ENCODE data around the gene POC1A. TPM values are rescaled to one million over a fixed set of nuclear protein-coding genes. Genes with fewer than 3 reads are reported as not detected.

The POC1A gene
- total and polyA plus RNA-seq, 9 of the 15 experiments (the other 6 are each of a cell fraction or from before 2014, with no cell fraction given) = 7.2 to 17.5 (median 12.1) TPM

DNA sequence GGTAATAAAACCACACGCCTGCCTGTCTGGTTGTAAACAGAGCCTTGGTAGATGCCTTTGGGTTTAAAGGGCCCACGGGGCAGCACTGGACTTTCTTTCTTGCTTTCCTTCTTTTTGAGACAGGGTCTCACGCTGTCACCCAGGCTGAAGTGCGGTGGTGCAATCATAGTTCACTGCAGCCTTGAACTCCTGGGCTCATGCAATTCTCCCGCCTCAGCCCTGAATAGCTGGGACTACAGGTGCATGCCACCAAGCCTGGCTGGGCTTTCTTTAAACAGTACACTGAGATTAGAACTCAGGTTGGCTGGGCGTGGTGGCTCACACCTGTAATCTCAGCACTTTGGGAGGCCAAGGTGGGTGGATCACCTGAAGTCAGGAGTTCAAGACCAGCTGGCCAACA lies 42.2 kb downstream of the POC1A start:
- Histone ChIP-seq H3K27ac (ENCODE audit: extremely low read depth, low read depth, low read length) (no peak overlapping the region), H2AFZ (ENCODE audit: low read depth, low read length) (no peak overlapping the region), H3K4me1 (replicated peaks in 1 of 2; ENCODE audit: control insufficient read depth in 2 of 2, insufficient read depth in 2 of 2, low read length in 2 of 2) (peaks cover 4 to 5% of the 10 kb centered on the region in 2 experiments; a peak in 4 of 5 replicates), H3K9me1 (ENCODE audit: control insufficient read depth, insufficient read depth, low read length) (no peaks in the 10 kb centered on the region), H3K9me3 (replicated peaks; ENCODE audit: control insufficient read depth, insufficient read depth, low read depth, low read length) (no peaks in the 10 kb centered on the region), H4K20me1 (replicated peaks; ENCODE audit: control insufficient read depth, insufficient read depth, low read length) (no peaks in the 10 kb centered on the region), H3K4me3 (no peak overlapping the region), H3K79me2 (ENCODE audit: control insufficient read depth, insufficient read depth, low read length) (no peaks in the 10 kb centered on the region), H3K9ac (ENCODE audit: insufficient read depth in 1 of 2, low read depth in 2 of 2, low read length in 2 of 2) (no peak overlapping the region), H3K27me3 (ENCODE audit: control insufficient read depth in 2 of 2, insufficient read depth in 2 of 2, low read length in 2 of 2) (no peaks in the 10 kb centered on the region), H3K36me3 (ENCODE audit: control insufficient read depth, insufficient read depth, low read length) (peaks cover 41% of the 10 kb centered on the region; the same call in 1 of the 3 replicates), H3K4me2 (ENCODE audit: insufficient read depth, low read length) (no peak overlapping the region)
- ATAC-seq (no peak), FAIRE-seq (no peak), DNase-seq (ENCODE audit: extremely low read depth in 1 of 4, low spot score in 3 of 4) (no peak)
- in situ Hi-C loops (cut with MboI) = no loop called here
- POLR2A ChIA-PET = no interaction called here
- CTCF ChIA-PET (ENCODE audit: low intra/inter-chr PET ratio) = no interaction called here
- intact Hi-C loops (cut with micrococcal nuclease) = no loop called here
- 84% methylated on average over 6 of the region's 6 CpGs for WGBS (ENCODE audit: insufficient coverage, low coverage, missing lambda C conversion rate)
- no TSS peak for BruUV-seq (replicated peaks)
- TF ChIP-seq, protein P1, sequence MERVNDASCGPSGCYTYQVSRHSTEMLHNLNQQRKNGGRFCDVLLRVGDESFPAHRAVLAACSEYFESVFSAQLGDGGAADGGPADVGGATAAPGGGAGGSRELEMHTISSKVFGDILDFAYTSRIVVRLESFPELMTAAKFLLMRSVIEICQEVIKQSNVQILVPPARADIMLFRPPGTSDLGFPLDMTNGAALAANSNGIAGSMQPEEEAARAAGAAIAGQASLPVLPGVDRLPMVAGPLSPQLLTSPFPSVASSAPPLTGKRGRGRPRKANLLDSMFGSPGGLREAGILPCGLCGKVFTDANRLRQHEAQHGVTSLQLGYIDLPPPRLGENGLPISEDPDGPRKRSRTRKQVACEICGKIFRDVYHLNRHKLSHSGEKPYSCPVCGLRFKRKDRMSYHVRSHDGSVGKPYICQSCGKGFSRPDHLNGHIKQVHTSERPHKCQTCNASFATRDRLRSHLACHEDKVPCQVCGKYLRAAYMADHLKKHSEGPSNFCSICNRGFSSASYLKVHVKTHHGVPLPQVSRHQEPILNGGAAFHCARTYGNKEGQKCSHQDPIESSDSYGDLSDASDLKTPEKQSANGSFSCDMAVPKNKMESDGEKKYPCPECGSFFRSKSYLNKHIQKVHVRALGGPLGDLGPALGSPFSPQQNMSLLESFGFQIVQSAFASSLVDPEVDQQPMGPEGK (CRISPR knock-in tag; IDR thresholded peaks at IDR 0.05; ENCODE audit: borderline replicate concordance) = no peak
- TF ChIP-seq PHB2 (IDR thresholded peaks at IDR 0.05; ENCODE audit: low read depth) = no peak
- TF ChIP-seq HNRNPH1 (optimal IDR thresholded peaks at IDR 0.05; ENCODE audit: low read depth, low read length) = no peak
- TF ChIP-seq TRIM28 (IDR thresholded peaks at IDR 0.05) = no peak
- no peak for TF ChIP-seq MBD2 (IDR thresholded peaks at IDR 0.05; ENCODE audit: borderline replicate concordance, low read depth)
- no peak for TF ChIP-seq NFE2 (IDR thresholded peaks at IDR 0.05; ENCODE audit: low read depth)
- TF ChIP-seq, protein P2, sequence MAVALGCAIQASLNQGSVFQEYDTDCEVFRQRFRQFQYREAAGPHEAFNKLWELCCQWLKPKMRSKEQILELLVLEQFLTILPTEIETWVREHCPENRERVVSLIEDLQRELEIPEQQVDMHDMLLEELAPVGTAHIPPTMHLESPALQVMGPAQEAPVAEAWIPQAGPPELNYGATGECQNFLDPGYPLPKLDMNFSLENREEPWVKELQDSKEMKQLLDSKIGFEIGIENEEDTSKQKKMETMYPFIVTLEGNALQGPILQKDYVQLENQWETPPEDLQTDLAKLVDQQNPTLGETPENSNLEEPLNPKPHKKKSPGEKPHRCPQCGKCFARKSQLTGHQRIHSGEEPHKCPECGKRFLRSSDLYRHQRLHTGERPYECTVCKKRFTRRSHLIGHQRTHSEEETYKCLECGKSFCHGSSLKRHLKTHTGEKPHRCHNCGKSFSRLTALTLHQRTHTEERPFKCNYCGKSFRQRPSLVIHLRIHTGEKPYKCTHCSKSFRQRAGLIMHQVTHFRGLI (CRISPR knock-in tag; IDR thresholded peaks at IDR 0.05) = no peak
- TF ChIP-seq, protein P3, sequence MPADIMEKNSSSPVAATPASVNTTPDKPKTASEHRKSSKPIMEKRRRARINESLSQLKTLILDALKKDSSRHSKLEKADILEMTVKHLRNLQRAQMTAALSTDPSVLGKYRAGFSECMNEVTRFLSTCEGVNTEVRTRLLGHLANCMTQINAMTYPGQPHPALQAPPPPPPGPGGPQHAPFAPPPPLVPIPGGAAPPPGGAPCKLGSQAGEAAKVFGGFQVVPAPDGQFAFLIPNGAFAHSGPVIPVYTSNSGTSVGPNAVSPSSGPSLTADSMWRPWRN (IDR thresholded peaks at IDR 0.05; ENCODE audit: low read depth) = no peak
- TF ChIP-seq, protein P4, sequence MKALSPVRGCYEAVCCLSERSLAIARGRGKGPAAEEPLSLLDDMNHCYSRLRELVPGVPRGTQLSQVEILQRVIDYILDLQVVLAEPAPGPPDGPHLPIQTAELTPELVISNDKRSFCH (CRISPR knock-in tag; IDR thresholded peaks at IDR 0.05) = no peak
- TF ChIP-seq, protein P4 (tag; IDR thresholded peaks at IDR 0.05) = no peak
- TF ChIP-seq, protein P5, sequence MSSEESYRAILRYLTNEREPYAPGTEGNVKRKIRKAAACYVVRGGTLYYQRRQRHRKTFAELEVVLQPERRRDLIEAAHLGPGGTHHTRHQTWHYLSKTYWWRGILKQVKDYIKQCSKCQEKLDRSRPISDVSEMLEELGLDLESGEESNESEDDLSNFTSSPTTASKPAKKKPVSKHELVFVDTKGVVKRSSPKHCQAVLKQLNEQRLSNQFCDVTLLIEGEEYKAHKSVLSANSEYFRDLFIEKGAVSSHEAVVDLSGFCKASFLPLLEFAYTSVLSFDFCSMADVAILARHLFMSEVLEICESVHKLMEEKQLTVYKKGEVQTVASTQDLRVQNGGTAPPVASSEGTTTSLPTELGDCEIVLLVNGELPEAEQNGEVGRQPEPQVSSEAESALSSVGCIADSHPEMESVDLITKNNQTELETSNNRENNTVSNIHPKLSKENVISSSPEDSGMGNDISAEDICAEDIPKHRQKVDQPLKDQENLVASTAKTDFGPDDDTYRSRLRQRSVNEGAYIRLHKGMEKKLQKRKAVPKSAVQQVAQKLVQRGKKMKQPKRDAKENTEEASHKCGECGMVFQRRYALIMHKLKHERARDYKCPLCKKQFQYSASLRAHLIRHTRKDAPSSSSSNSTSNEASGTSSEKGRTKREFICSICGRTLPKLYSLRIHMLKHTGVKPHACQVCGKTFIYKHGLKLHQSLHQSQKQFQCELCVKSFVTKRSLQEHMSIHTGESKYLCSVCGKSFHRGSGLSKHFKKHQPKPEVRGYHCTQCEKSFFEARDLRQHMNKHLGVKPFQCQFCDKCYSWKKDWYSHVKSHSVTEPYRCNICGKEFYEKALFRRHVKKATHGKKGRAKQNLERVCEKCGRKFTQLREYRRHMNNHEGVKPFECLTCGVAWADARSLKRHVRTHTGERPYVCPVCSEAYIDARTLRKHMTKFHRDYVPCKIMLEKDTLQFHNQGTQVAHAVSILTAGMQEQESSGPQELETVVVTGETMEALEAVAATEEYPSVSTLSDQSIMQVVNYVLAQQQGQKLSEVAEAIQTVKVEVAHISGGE (CRISPR knock-in tag; IDR thresholded peaks at IDR 0.05) = no peak
- TF ChIP-seq, protein P6, sequence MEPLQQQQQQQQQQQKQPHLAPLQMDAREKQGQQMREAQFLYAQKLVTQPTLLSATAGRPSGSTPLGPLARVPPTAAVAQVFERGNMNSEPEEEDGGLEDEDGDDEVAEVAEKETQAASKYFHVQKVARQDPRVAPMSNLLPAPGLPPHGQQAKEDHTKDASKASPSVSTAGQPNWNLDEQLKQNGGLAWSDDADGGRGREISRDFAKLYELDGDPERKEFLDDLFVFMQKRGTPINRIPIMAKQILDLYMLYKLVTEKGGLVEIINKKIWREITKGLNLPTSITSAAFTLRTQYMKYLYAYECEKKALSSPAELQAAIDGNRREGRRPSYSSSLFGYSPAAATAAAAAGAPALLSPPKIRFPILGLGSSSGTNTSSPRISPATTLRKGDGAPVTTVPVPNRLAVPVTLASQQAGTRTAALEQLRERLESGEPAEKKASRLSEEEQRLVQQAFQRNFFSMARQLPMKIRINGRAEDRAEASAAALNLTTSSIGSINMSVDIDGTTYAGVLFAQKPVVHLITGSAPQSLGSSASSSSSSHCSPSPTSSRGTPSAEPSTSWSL (CRISPR knock-in tag; IDR thresholded peaks at IDR 0.05; ENCODE audit: borderline replicate concordance) = no peak
- TF ChIP-seq MECOM (CRISPR knock-in tag; IDR thresholded peaks at IDR 0.05) = no peak

All from K562 (cell line).